VCaP (cell line): ENCODE results near the gene NR2C1.
"Not testable (repeated sequence)": the region's sequence is repeated elsewhere in the genome, so short reads cannot be mapped to it uniquely, and the experiment has no call there.

Experiments used
- H3K27ac ChIP-seq: fragments of 450-650 bp; 2 replicates; pipeline ENCODE4 v1.5.1; 2017
- CTCF ChIP-seq: fragments of 450-650 bp; conservative IDR thresholded peaks from 2 replicates; pipeline ENCODE4 v1.5.1; 2017; ENCODE audit warnings: mild to moderate bottlenecking, moderate library complexity

The NR2C1 gene

GRCh38 chr12:95002754-95003153 lies 70.7 kb downstream of the NR2C1 start:
- peak overlapping the region; percentile 86 for H3K27ac ChIP-seq
- TF ChIP-seq CTCF = no peak

DNA sequence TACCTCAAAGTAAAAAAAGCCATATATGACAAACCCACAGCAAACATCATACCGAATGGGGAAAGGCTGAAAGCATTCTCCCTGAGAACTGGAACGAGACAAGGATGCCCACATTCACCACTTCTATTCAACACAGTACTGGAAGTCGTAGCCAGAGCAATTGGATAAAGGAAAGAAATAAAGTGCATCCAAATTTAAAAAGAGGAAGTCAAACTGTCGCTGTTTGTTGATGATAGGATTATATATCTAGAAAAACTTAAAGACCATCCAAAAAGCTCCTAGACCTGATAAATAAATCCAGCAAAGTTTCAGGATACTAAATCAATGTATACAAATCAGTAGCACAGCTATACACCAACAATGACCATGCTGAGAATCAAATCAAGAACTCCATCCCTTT lies 75.1 kb downstream of the NR2C1 start:
- no peak overlapping the region for H3K27ac ChIP-seq
- no peak for TF ChIP-seq CTCF

- no peak for TF ChIP-seq CTCF
These were observed 75.7 kb downstream of the NR2C1 start for GRCh38 chr12:94997726-94998125.

DNA sequence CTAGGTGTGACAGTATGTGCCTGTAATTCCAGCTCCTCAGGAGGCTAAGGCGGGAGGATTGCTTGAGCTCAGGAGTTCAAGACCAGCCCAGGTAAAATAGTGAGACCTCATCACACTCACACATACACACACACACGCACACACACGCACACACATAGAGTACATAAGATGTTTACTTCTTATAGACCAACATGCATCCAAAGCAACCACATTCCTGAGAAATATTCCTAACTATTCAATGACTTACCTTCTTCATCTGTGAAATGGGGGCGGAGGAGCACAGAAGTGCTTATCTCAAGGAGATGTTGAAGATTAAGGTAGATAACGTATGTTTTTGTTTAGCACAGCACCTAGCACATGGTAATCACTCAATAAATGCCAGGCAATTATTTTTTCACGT lies 76.4 kb downstream of the NR2C1 start:
- TF ChIP-seq CTCF = no peak

More at GRCh38 chr12:94997726-94998125, 75.7 kb downstream of the NR2C1 start:
- no peak overlapping the region for H3K27ac ChIP-seq

DNA sequence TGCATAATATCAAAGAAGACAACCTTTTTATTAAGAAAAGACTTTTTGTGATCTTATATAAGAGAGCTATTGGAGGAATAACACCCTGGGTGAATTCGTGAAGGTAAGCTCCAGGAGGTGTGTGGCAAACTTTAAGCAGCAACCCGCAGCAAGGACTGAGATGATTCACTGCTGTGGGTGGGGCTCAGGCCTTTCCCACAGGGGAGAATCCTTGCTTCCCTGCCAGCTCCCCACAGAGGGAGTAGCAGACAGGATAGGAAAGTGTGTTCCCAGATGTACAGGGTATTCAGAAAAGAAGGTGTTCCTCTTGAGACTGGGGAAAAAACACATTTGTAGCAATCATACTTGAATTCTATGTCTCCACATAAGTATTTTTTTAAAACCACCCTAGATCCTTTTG lies 79.1 kb downstream of the NR2C1 start:
- TF ChIP-seq CTCF = no peak

More for the DNA sequence above, 76.4 kb downstream of the NR2C1 start:
- no peak overlapping the region for H3K27ac ChIP-seq

GRCh38 chr12:94993855-94994254 lies 79.6 kb downstream of the NR2C1 start:
- H3K27ac ChIP-seq = not testable (repeated sequence)

More for the DNA sequence above, 79.1 kb downstream of the NR2C1 start:
- no peak overlapping the region for H3K27ac ChIP-seq

GRCh38 chr12:94990222-94990621 lies 83.2 kb downstream of the NR2C1 start:
- no peak for TF ChIP-seq CTCF

DNA sequence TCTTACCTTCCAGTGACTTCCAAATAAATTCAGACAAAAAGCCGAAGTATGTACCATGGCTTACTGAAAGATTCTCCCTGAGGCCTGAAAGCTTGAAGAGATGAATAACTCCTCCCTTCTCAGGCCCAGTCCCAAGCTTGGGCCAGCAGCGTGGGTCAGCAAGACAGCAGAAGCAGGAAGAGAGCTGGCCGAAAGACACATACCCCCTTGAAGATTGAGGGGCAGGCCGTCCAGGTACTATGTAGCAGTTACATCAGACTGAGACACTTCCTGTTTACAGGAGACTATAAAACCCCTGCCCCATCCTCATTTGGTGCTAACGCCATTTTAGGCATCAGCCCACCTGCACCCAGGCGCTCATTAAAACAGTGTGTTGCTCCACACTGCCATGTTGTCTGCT lies 84.9 kb downstream of the NR2C1 start:
- no peak for TF ChIP-seq CTCF
- no peak overlapping the region for H3K27ac ChIP-seq

More at GRCh38 chr12:94990222-94990621, 83.2 kb downstream of the NR2C1 start:
- H3K27ac ChIP-seq = no peak overlapping the region
